HT-29 (cell line): Measurements from ENCODE around the gene PATJ. TPM values are rescaled to one million over a fixed set of nuclear protein-coding genes. Genes with fewer than 3 reads are reported as not detected.
"Not testable (repeated sequence)": the region's sequence is repeated elsewhere in the genome, so short reads cannot be mapped to it uniquely, and the experiment has no call there.

Experiments
- DNase-seq: peaks from one replicate; pipeline ENCODE4 v3.0.0-alpha.2; 2015; ENCODE audit warnings: low spot score
- total RNA-seq: library from RNA; depleted of rRNA; stranded (reverse); fragments of >200 nt; shearing (Covaris generic); gene quantifications from 2 replicates; pipeline ENCODE4 v1.2.3, GENCODE V29; 2014

Gene PATJ
- total RNA-seq, 1 experiment from 2014 or later: 33.8 TPM

DNA sequence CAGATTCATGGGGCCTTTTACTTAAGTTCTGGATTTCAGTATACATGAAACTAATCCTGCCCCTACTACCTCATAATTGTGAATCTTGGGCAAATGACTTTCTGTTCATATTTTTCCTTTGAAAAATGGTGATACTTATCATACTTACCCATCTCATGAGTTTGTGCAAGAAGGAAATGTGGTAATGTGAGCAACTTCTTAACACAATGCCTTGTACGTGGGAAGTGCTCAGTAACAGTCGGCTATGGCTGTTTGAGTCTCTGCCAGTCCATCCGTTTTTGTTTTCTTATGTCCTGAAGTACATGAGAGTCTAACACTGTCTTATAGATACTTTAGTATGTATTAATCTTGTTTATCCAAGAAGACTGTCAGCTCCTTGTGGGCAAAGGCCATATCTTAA, 86.5 kb downstream of the PATJ start:
- no peak for DNase-seq

GRCh38 chr1:61836649-61837048, 94.4 kb downstream of the PATJ start:
- DNase-seq: no peak

- peak; percentile 10 for DNase-seq
Measured at GRCh38 chr1:61837607-61838006, 95.3 kb downstream of the PATJ start.

DNA sequence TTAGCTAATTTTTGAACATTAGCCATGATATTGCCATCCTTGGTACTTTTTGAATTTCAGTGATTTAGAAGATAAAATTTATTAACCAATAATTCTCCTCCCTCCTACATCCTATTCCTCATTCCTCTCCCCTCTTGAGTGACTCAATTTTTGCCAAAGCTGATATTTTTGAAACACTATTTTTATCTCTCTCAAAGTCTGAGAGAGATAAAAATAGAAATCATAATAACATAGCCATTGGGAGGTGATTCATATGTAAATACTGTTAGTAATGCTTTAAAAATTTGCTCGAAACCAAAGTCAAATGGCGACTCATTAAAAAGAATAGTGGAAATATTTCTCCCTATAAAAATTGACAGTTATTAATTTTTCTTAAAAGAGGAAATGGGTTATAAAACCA, 97.4 kb downstream of the PATJ start:
- DNase-seq: no peak

- no peak for DNase-seq
Measured at GRCh38 chr1:61842036-61842435, 99.8 kb downstream of the PATJ start.

GRCh38 chr1:61842863-61843514, 100.7 kb downstream of the PATJ start:
- DNase-seq: peak; percentile 19

DNA sequence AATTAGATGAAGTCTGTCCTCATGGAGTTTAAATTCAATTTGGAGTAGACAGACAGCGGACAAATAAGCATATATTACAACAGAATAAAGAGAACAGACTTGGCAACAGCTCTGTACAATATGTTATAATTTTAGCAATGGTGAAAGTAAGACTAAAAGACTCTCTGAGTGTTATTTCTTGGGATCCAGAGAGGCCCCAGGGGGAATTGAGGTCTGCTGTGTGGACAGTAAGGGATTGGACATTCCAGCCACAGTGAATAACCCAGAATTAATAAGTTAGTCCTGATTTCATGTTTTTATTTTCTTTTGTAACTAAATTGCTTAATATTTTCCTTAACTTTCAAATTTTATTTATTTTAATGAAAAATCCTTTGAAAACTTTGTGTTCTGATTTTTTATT, 101.7 kb downstream of the PATJ start:
- no peak for DNase-seq

GRCh38 chr1:61844664-61845063, 102.4 kb downstream of the PATJ start:
- not testable (repeated sequence) for DNase-seq

DNA sequence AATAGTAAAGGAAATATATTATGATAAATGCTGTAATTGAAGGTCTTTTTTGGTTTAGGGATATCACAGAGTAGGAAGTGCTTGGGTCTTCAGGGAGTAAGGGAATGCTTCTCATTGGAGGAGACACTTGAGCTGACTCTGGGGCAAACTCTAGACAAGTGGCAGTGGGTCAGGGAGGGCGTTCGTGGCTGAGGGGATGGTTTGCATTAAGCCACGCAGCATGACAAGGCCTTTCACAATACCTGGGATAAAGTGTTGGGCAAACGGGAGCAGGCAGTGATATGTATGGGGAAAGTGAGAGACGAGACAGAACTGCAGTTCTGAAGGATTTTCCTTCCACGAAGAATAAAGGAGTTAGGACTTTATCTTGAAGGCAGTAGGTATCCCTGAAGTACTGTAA, 109.0 kb downstream of the PATJ start:
- DNase-seq: no peak

- peak; percentile 66 for DNase-seq
Measured at GRCh38 chr1:61851849-61852669, 109.8 kb downstream of the PATJ start.

DNA sequence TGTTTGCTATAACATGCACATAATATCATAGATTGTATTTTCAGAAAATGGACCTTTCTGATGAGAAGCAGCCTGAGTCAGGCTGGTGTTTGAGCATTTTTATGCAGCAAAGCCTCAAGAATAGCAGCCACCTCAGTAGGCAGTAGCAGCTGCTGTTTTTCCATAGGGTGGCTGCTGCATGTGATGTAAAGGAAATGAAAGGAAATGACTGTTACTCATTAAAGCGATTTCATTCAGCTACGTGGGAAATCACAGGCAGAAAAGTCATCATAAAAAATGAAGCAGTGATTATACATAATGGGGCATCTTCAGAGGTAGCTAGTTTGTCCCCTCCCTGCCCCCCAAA, 110.4 kb downstream of the PATJ start:
- DNase-seq: no peak

- DNase-seq: no peak
Measured at GRCh38 chr1:61853583-61853982, 111.3 kb downstream of the PATJ start.

GRCh38 chr1:61864489-61864888, 122.2 kb downstream of the PATJ start:
- no peak for DNase-seq

- no peak for DNase-seq
Measured at GRCh38 chr1:61865646-61866220, 123.5 kb downstream of the PATJ start.

DNA sequence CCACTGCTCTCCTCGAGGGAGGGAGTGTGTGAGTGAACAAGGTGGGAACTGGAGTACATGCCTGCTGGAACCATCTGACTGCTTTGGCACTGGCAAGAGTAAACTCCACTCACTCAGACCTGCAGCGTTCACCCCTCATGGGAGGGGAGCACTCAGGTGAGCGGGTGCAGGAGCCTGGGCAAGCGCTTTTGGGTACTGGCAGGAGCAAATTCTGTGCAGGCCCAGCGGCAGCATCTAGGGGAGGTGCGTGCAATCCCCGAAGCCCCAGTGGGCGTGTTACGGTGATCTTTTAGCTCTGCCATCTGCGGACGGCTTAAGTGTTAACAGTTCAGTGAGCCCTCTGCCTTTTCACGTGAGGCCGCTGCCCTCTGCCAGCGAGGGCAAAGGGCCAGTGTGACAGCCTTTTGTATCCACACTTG, 127.4 kb downstream of the PATJ start:
- no peak for DNase-seq

DNA sequence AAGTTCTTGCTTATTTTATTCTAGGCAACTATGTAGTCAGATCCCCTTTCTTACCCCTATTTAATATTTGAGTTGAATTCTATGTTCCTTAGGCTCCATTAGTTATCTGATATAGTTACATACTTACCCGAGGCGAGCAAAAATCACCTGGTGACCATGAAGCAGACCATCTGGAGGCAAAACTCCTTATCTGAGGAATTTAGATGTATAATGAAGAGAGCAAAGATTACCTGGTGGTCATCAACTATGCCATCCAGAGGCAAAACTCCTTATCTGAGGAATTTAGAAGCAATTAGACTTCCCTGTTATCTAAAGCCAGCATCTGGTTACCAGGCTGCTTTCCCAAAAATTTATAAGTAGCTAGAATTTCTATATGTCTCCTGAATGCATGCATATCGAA, 129.9 kb downstream of the PATJ start:
- no peak for DNase-seq

- DNase-seq: no peak
Measured at GRCh38 chr1:61873581-61873980, 131.3 kb downstream of the PATJ start.

- DNase-seq: no peak
Measured at GRCh38 chr1:61873994-61874393, 131.7 kb downstream of the PATJ start.

DNA sequence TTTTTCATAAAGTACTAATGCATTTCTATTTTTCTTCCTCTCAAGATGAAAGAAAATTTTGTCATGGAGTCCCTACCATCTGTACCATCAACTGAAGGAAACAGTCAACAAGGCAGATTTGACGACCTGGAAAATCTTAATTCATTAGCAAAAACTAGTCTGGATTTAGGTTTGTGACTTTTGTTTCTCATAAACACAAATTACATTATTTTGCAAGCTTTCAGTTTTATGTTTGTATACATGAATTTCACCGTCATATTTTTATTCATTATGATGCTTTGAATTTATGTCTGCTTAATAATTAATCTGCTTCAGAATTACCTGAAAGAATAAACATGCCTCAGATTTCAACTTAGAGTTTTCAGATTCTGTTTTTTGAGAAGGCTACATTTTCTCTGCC, 132.9 kb downstream of the PATJ start:
- no peak for DNase-seq

DNA sequence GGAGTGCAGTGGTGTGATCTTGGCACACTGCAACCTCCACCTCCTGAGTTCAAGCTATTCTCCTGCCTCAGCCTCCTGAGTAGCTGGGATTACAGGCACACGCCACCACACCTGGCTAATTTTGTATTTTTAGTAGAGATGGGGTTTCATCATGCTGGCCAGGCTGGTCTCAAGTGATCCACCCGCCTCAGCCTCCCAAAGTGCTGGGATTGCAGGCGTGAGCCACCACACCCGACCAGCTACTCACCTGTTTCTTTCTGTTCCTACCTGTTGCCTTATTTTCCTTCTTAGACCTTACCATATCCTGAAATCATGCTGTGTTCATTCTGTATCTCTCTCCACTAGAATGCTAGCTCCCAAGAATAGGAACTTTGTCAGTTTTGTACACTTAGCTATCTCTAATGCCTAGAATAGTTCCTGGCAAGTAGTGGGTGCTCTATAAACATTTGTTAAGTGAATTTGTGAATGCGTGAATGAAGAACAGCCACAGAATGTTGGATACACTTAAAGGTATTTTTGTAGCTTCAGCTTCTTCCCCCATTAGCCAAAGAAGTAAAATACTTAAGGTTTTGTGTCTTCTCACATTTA, 137.7 kb downstream of the PATJ start:
- DNase-seq: not testable (repeated sequence)

- peak; percentile 31 for DNase-seq
Measured at GRCh38 chr1:61887076-61887867, 145.0 kb downstream of the PATJ start.
